T1000 (cell line): ENCODE data around the gene RNF44.

ENCODE experiments used
- DNase-seq: peaks from one replicate; lab custom pipeline; 2025; ENCODE audit warnings: mixed read lengths; lab: John Stamatoyannopoulos, UW

RNF44 gene

GRCh38 chr5:176535101-176535663, 2.0 kb downstream of the RNF44 start:
- no peak for DNase-seq

GRCh38 chr5:176534640-176535039, 2.6 kb downstream of the RNF44 start:
- no peak for DNase-seq

- DNase-seq = no peak
These were observed 3.1 kb downstream of the RNF44 start for GRCh38 chr5:176533894-176534611.

- DNase-seq = no peak
These were observed 3.8 kb downstream of the RNF44 start for GRCh38 chr5:176533390-176533789.

GRCh38 chr5:176532795-176533194, 4.4 kb downstream of the RNF44 start:
- DNase-seq = no peak

GRCh38 chr5:176531902-176532493, 5.2 kb downstream of the RNF44 start:
- no peak for DNase-seq

GRCh38 chr5:176530983-176531901, 6.0 kb downstream of the RNF44 start:
- no peak for DNase-seq

GRCh38 chr5:176530393-176530982, 6.7 kb downstream of the RNF44 start:
- DNase-seq = no peak

- DNase-seq = no peak
These were observed 7.5 kb downstream of the RNF44 start for GRCh38 chr5:176529741-176530141.

GRCh38 chr5:176529116-176529740, 8.0 kb downstream of the RNF44 start:
- DNase-seq = no peak

GRCh38 chr5:176528761-176529115, 8.5 kb downstream of the RNF44 start:
- no peak for DNase-seq

GRCh38 chr5:176528301-176528700, 8.9 kb downstream of the RNF44 start:
- no peak for DNase-seq

- no peak for DNase-seq
These were observed 9.7 kb downstream of the RNF44 start for GRCh38 chr5:176527246-176528222.

GRCh38 chr5:176526462-176526861, 10.7 kb downstream of the RNF44 start:
- DNase-seq = no peak

GRCh38 chr5:176525677-176526076, 11.5 kb downstream of the RNF44 start:
- no peak for DNase-seq

- DNase-seq = no peak
These were observed 12.2 kb downstream of the RNF44 start for GRCh38 chr5:176524987-176525386.

- no peak for DNase-seq
These were observed 13.1 kb downstream of the RNF44 start for GRCh38 chr5:176524138-176524537.

GRCh38 chr5:176521699-176522263, 15.4 kb downstream of the RNF44 start:
- no peak for DNase-seq

GRCh38 chr5:176521286-176521685, 15.9 kb downstream of the RNF44 start:
- DNase-seq = no peak
